Tibial nerve (tissue), 4 donors: ENCODE data around the gene FHDC1. TPM values are rescaled to one million over a fixed set of nuclear protein-coding genes. Genes with fewer than 3 reads are reported as not detected.
A peak's percentile ranks its signal among the peaks of the same experiment; 100 is the strongest.

Experiments used
- DNase-seq, 2 donors: peaks; one replicate each; pipeline ENCODE4 v3.0.0-alpha.2; 2019; ENCODE audit warnings: low spot score in 2 of 2
- H3K27ac ChIP-seq, 4 donors: fragments of 200-600 bp; sonication (generic) in 3 of 4; one replicate each; pipeline ENCODE4 v1.5.1; 2017 to 2019; ENCODE audit warnings: mild to moderate bottlenecking in 1 of 4
- H3K27me3 ChIP-seq, 2 donors: fragments of 200-600 bp; sonication (generic) in 1 of 2; one replicate each; pipeline versions ENCODE4 v1.5.1 to v1.6.0; 2017 to 2019
- H3K36me3 ChIP-seq, 3 donors: fragments of 200-600 bp; sonication (generic); one replicate each; pipeline ENCODE4 v1.5.1; 2018 to 2019
- H3K4me1 ChIP-seq, 4 donors: fragments of 200-600 bp; sonication (generic) in 3 of 4; one replicate each; pipeline ENCODE4 v1.5.1; 2017 to 2019
- H3K4me3 ChIP-seq, 4 donors: fragments of 200-600 bp; sonication (generic) in 3 of 4; one replicate each; pipeline ENCODE4 v1.5.1; 2017 to 2019; ENCODE audit warnings: mild to moderate bottlenecking in 1 of 4, moderate library complexity in 1 of 4
- H3K9me3 ChIP-seq, 4 donors: fragments of 200-600 bp; sonication (generic) in 3 of 4; one replicate each; pipeline ENCODE4 v1.5.1; 2017 to 2019
- CTCF ChIP-seq, 5 experiments: fragments of 200-600 bp in 3 of 5; fragments of 450-650 bp in 2 of 5; sonication (generic) in 3 of 5; IDR thresholded peaks; one replicate each; pipeline ENCODE4 v1.5.1; 2016 to 2019; ENCODE audit warnings: antibody characterized with exemption in 5 of 5, mild to moderate bottlenecking in 3 of 5, moderate library complexity in 2 of 5
- EP300 ChIP-seq, 2 donors: sonication (generic); formaldehyde crosslinking; IDR thresholded peaks; one replicate each; pipeline ENCODE4 v1.6.1; 2017; ENCODE audit warnings: antibody characterized with exemption in 2 of 2, mild to moderate bottlenecking in 1 of 2
- POLR2A ChIP-seq, 2 donors: fragments of 450-650 bp; IDR thresholded peaks; one replicate each; pipeline ENCODE4 v1.6.1; 2017; ENCODE audit warnings: antibody characterized with exemption in 2 of 2, mild to moderate bottlenecking in 2 of 2, moderate library complexity in 2 of 2
- WGBS, 2 donors: methylation state at CpG; one replicate each; pipeline ENCODE4 v1.1.5; 2018; 5-methylcytosine and 5-hydroxymethylcytosine counted together
- total RNA-seq, 4 donors: library from RNA; depleted of rRNA; stranded (reverse); fragments of >200 nt; gene quantifications; one replicate each; pipeline ENCODE4 v1.1.0, GENCODE V29; 2016

Gene FHDC1
- total RNA-seq, 4 donors from 2014 or later = 2.2 to 7.9 (median 6.1) TPM

GRCh38 chr4:152944666-152945320 lies 8.7 kb downstream of the FHDC1 start:
- Histone ChIP-seq H3K4me3 (no peak overlapping the region), H3K27ac (peak overlapping the region in 2 of 4 donors; percentile 29 to 73)
- TF ChIP-seq CTCF (IDR thresholded peaks at IDR 0.05) (no peak), EP300 (IDR thresholded peaks at IDR 0.05) (no peak), POLR2A (IDR thresholded peaks at IDR 0.05) (no peak)

GRCh38 chr4:152945639-152946038 lies 9.5 kb downstream of the FHDC1 start:
- H3K9me3 ChIP-seq = no peaks in the 10 kb centered on the region
- peaks cover 0 to 7% (median 0%) of the 10 kb centered on the region in 3 donors for H3K36me3 ChIP-seq
- H3K4me1 ChIP-seq = peaks cover 0 to 39% (median 22%) of the 10 kb centered on the region in 4 donors
- no peak overlapping the region for H3K27ac ChIP-seq
- TF ChIP-seq EP300 (IDR thresholded peaks at IDR 0.05) = no peak
- no peak for TF ChIP-seq CTCF (IDR thresholded peaks at IDR 0.05)
- no peak for TF ChIP-seq POLR2A (IDR thresholded peaks at IDR 0.05)
- WGBS, 2 donors = 83 to 86% methylated on average over 9 of the region's 9 CpGs
- no peak for DNase-seq
- no peaks in the 10 kb centered on the region for H3K27me3 ChIP-seq
- H3K4me3 ChIP-seq = no peak overlapping the region

More at GRCh38 chr4:152944666-152945320, 8.7 kb downstream of the FHDC1 start:
- DNase-seq = no peak
- peaks cover 0 to 39% (median 19%) of the 10 kb centered on the region in 4 donors for H3K4me1 ChIP-seq
- H3K27me3 ChIP-seq = no peaks in the 10 kb centered on the region
- WGBS, 2 donors = 21 to 28% methylated on average over 4 of the region's 4 CpGs
- H3K36me3 ChIP-seq = peaks cover 0 to 7% (median 0%) of the 10 kb centered on the region in 3 donors
- H3K9me3 ChIP-seq = no peaks in the 10 kb centered on the region

- Histone ChIP-seq H3K4me3 (no peak overlapping the region), H3K36me3 (peaks cover 0 to 7% (median 0%) of the 10 kb centered on the region in 3 donors), H3K27me3 (no peaks in the 10 kb centered on the region), H3K9me3 (no peaks in the 10 kb centered on the region), H3K27ac (no peak overlapping the region), H3K4me1 (peaks cover 0 to 39% (median 22%) of the 10 kb centered on the region in 4 donors)
- TF ChIP-seq EP300 (IDR thresholded peaks at IDR 0.05) (no peak), CTCF (IDR thresholded peaks at IDR 0.05) (no peak), POLR2A (IDR thresholded peaks at IDR 0.05) (no peak)
- no peak for DNase-seq
- 48 to 49% methylated on average over 4 of the region's 4 CpGs for WGBS, 2 donors
These were observed 10.3 kb downstream of the FHDC1 start for GRCh38 chr4:152946446-152946845.

GRCh38 chr4:152947311-152947710 lies 11.2 kb downstream of the FHDC1 start:
- H3K4me3 ChIP-seq = no peak overlapping the region
- no peak overlapping the region for H3K27ac ChIP-seq
- H3K4me1 ChIP-seq = peaks cover 0 to 39% (median 22%) of the 10 kb centered on the region in 4 donors
- H3K27me3 ChIP-seq = no peaks in the 10 kb centered on the region
- H3K36me3 ChIP-seq = peaks cover 0 to 7% (median 0%) of the 10 kb centered on the region in 3 donors
- H3K9me3 ChIP-seq = no peaks in the 10 kb centered on the region
- WGBS, 2 donors = 47 to 49% methylated on average over 2 of the region's 2 CpGs
- TF ChIP-seq POLR2A (IDR thresholded peaks at IDR 0.05) (no peak), EP300 (IDR thresholded peaks at IDR 0.05) (no peak), CTCF (IDR thresholded peaks at IDR 0.05) (no peak)
- DNase-seq = no peak

GRCh38 chr4:152949930-152950329 lies 13.8 kb downstream of the FHDC1 start:
- H3K27ac ChIP-seq = peak overlapping the region in 1 of 4 donors; percentile 8
- 54 to 63% methylated on average over 8 of the region's 8 CpGs for WGBS, 2 donors
- H3K9me3 ChIP-seq = no peaks in the 10 kb centered on the region
- TF ChIP-seq POLR2A (IDR thresholded peaks at IDR 0.05) = no peak
- no peak for TF ChIP-seq EP300 (IDR thresholded peaks at IDR 0.05)
- TF ChIP-seq CTCF (IDR thresholded peaks at IDR 0.05) = no peak
- no peak for DNase-seq
- H3K27me3 ChIP-seq = no peaks in the 10 kb centered on the region
- H3K4me1 ChIP-seq = peaks cover 0 to 19% (median 7%) of the 10 kb centered on the region in 4 donors
- H3K36me3 ChIP-seq = peaks cover 0 to 14% (median 0%) of the 10 kb centered on the region in 3 donors
- no peak overlapping the region for H3K4me3 ChIP-seq
